ENCODE data around the gene GLG1.

DNA sequence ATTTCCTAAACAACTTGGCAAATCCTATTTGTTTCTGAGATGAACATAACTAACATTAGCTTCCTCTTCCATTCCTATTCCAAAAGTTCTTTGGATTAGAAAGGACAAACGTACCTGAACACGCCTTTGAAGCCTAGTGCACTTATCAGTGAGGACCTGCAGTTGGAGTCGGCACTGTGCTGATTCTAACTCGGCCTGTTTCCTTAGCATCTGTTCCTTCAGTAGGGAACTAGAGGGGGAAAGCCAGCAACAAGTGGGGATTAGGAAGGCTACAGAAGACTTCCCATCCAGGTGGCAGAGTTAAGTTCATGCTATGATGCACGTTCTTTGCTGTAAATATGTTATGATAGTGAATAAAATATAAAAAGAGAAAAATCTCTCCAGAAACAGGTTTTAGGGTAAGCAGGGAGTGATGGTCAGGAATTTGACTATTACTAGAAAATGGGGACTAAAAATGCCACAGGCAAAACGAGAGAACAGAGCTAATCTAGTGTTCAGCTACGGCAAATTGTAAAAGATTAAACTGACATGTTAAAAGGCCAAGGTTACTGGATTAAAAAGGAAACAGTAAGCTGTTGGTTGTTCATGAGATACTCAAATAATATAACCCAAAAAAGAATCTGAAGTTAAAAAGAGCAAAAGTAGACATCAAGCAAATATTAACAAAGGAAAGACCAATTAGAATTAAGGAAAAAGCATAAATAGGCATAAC is 31.0 kb upstream of the GLG1 start:
- TF ChIP-seq, protein P1, sequence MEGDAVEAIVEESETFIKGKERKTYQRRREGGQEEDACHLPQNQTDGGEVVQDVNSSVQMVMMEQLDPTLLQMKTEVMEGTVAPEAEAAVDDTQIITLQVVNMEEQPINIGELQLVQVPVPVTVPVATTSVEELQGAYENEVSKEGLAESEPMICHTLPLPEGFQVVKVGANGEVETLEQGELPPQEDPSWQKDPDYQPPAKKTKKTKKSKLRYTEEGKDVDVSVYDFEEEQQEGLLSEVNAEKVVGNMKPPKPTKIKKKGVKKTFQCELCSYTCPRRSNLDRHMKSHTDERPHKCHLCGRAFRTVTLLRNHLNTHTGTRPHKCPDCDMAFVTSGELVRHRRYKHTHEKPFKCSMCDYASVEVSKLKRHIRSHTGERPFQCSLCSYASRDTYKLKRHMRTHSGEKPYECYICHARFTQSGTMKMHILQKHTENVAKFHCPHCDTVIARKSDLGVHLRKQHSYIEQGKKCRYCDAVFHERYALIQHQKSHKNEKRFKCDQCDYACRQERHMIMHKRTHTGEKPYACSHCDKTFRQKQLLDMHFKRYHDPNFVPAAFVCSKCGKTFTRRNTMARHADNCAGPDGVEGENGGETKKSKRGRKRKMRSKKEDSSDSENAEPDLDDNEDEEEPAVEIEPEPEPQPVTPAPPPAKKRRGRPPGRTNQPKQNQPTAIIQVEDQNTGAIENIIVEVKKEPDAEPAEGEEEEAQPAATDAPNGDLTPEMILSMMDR (conservative IDR thresholded peaks at IDR 0.05 in 1 of 2, IDR thresholded peaks at IDR 0.05 in 1 of 2; ENCODE audit: extremely low read depth in 1 of 2, insufficient read depth in 1 of 2, low read depth in 1 of 2, low read length in 2 of 2), result no peak
- TF ChIP-seq EZH2 (IDR thresholded peaks at IDR 0.05; ENCODE audit: borderline replicate concordance, low read length), result no peak
